H1 (cell line): Measurements from ENCODE around the gene ZNF521. TPM values are rescaled to one million over a fixed set of nuclear protein-coding genes. Genes with fewer than 3 reads are reported as not detected.

Experiments used
- CTCF ChIA-PET: fragments of 300-600 bp; sonication (Branson Sonifier 250); formaldehyde crosslinking; loops from one replicate; lab custom pipeline; 2021; ENCODE audit not compliant: partially characterized antibody; lab: Charles Lee
- POLR2A ChIA-PET: fragments of 300-600 bp; sonication (Branson Sonifier 250); formaldehyde crosslinking; loops from one replicate; lab custom pipeline; 2021; ENCODE audit warnings: inconsistent platforms; ENCODE audit not compliant: partially characterized antibody; lab: Charles Lee
- DNase-seq, 2 experiments: peaks; one replicate each; pipeline versions ENCODE4 v3.0.0 to v3.0.0-alpha.2; 2010 to 2022; ENCODE audit warnings: low spot score in 2 of 2, low read depth in 1 of 2, mixed read lengths in 1 of 2
- FAIRE-seq: peaks from 2 replicates; lab custom pipeline; 2011; peaks lifted over from hg19 to GRCh38; lab: Jason Lieb, UNC
- H2AFZ ChIP-seq: 2 replicates; pipeline ENCODE4 v1.8.1; 2012; ENCODE audit warnings: low read length, inconsistent platforms
- H2AK5ac ChIP-seq: 2 replicates; pipeline ENCODE4 v1.6.1; 2013; ENCODE audit warnings: low read depth, low read length
- H2BK120ac ChIP-seq: replicated peaks from 2 replicates; pipeline ENCODE3; 2013; ENCODE audit warnings: low read depth, low read length, inconsistent platforms
- H2BK12ac ChIP-seq: 2 replicates; pipeline ENCODE4 v1.6.1; 2013; ENCODE audit warnings: low read depth, low read length
- H2BK15ac ChIP-seq: 2 replicates; pipeline ENCODE4 v1.6.1; 2013; ENCODE audit warnings: low read length
- H2BK20ac ChIP-seq: 2 replicates; pipeline ENCODE4 v1.6.1; 2013; ENCODE audit warnings: low read length
- H2BK5ac ChIP-seq: 2 replicates; pipeline ENCODE4 v1.6.1; 2013; ENCODE audit warnings: low read depth, low read length
- H3K14ac ChIP-seq: 2 replicates; pipeline ENCODE4 v1.6.1; 2013; ENCODE audit warnings: inconsistent platforms; ENCODE audit not compliant: insufficient read length
- H3K18ac ChIP-seq: 2 replicates; pipeline ENCODE4 v1.6.1; 2013; ENCODE audit warnings: low read length; ENCODE audit errors: extremely low read depth
- H3K23ac ChIP-seq: 2 replicates; pipeline ENCODE4 v1.6.1; 2013; ENCODE audit warnings: inconsistent platforms; ENCODE audit not compliant: insufficient read length
- H3K23me2 ChIP-seq: 2 replicates; pipeline ENCODE4 v1.6.1; 2013; ENCODE audit warnings: low read depth, low read length
- H3K27ac ChIP-seq: 2 replicates; pipeline ENCODE4 v1.6.1; 2011; ENCODE audit warnings: low read depth, low read length, inconsistent platforms
- H3K27me3 ChIP-seq, 4 experiments: replicated peaks in 1 of 4; 1 replicate in 1 of 4; 2 replicates in 3 of 4; pipeline versions ENCODE4 v1.6.1 to v1.8.1; 2011 to 2013; ENCODE audit warnings: low read length in 3 of 4, mild to moderate bottlenecking in 3 of 4, inconsistent platforms in 2 of 4, mixed read lengths in 2 of 4, moderate library complexity in 1 of 4; ENCODE audit not compliant: control insufficient read depth in 3 of 4, insufficient read depth in 3 of 4; ENCODE audit errors: extremely low read depth in 1 of 4
- H3K36me3 ChIP-seq, 4 experiments: 2 replicates each; pipeline versions ENCODE4 v1.6.1 to v1.8.1; 2011 to 2013; ENCODE audit warnings: mild to moderate bottlenecking in 4 of 4, low read length in 3 of 4, moderate library complexity in 2 of 4, control low read depth in 1 of 4, inconsistent platforms in 1 of 4; ENCODE audit not compliant: insufficient read depth in 4 of 4, control insufficient read depth in 2 of 4
- H3K4ac ChIP-seq: replicated peaks from 2 replicates; pipeline ENCODE3; 2013; ENCODE audit warnings: low read length, low read depth, mixed read lengths, inconsistent platforms; ENCODE audit not compliant: insufficient read length
- H3K4me1 ChIP-seq, 4 experiments: replicated peaks in 1 of 4; 1 replicate in 1 of 4; 2 replicates in 3 of 4; pipeline versions ENCODE4 v1.6.1 to v1.8.1; 2011 to 2013; ENCODE audit warnings: low read length in 3 of 4, inconsistent platforms in 2 of 4, mixed read lengths in 1 of 4; ENCODE audit not compliant: insufficient read depth in 4 of 4, control insufficient read depth in 3 of 4
- H3K4me2 ChIP-seq, 2 experiments: 2 replicates each; pipeline versions ENCODE4 v1.6.1 to v1.8.1; 2011 to 2013; ENCODE audit warnings: low read depth in 2 of 2, low read length in 2 of 2, control low read depth in 1 of 2, inconsistent platforms in 1 of 2, mild to moderate bottlenecking in 1 of 2; ENCODE audit not compliant: insufficient read depth in 1 of 2
- H3K4me3 ChIP-seq, 4 experiments: fragments of 200-600, 300-600 bp in 1 of 4; sonication (generic), shearing (Covaris generic), sonication (Bioruptor Twin) in 1 of 4; 2 replicates each; pipeline versions ENCODE4 v1.5.1 to v1.8.1; 2011 to 2016; ENCODE audit warnings: low read length in 4 of 4, low read depth in 3 of 4, control low read depth in 2 of 4, inconsistent platforms in 2 of 4, mild to moderate bottlenecking in 2 of 4, mixed read lengths in 1 of 4, moderate library complexity in 1 of 4; ENCODE audit not compliant: insufficient read depth in 2 of 4; ENCODE audit errors: extremely low read depth in 1 of 4
- H3K56ac ChIP-seq: replicated peaks from 2 replicates; pipeline ENCODE3; 2013; ENCODE audit warnings: low read depth, mild to moderate bottlenecking, mixed read lengths, low read length, inconsistent platforms; ENCODE audit not compliant: insufficient read length
- H3K79me1 ChIP-seq: 2 replicates; pipeline ENCODE4 v1.6.1; 2013; ENCODE audit warnings: low read depth, low read length, control low read depth
- H3K79me2 ChIP-seq, 2 experiments: 2 replicates each; pipeline versions ENCODE4 v1.6.1 to v1.8.1; 2012 to 2013; ENCODE audit warnings: low read length in 2 of 2, mild to moderate bottlenecking in 2 of 2, inconsistent platforms in 1 of 2; ENCODE audit not compliant: insufficient read depth in 2 of 2, control insufficient read depth in 1 of 2
- H3K9ac ChIP-seq, 4 experiments: replicated peaks in 1 of 4; 1 replicate in 1 of 4; 2 replicates in 3 of 4; pipeline versions ENCODE4 v1.6.1 to v1.8.1; 2011 to 2013; ENCODE audit warnings: low read depth in 3 of 4, low read length in 3 of 4, control low read depth in 2 of 4, mild to moderate bottlenecking in 2 of 4, moderate library complexity in 2 of 4, inconsistent platforms in 1 of 4; ENCODE audit errors: extremely low read depth in 1 of 4
- H3K9me3 ChIP-seq, 2 experiments: 2 replicates each; pipeline versions ENCODE4 v1.6.1 to v1.8.1; 2012 to 2013; ENCODE audit warnings: mild to moderate bottlenecking in 2 of 2, moderate library complexity in 2 of 2, control low read depth in 1 of 2, inconsistent platforms in 1 of 2, low read depth in 1 of 2, low read length in 1 of 2, mixed read lengths in 1 of 2; ENCODE audit not compliant: insufficient read depth in 2 of 2
- H4K20me1 ChIP-seq, 2 experiments: replicated peaks in 1 of 2; 2 replicates each; pipeline versions ENCODE3 to v1.8.1; 2011 to 2013; ENCODE audit warnings: inconsistent platforms in 2 of 2, low read length in 2 of 2, mild to moderate bottlenecking in 1 of 2; ENCODE audit not compliant: insufficient read depth in 2 of 2, control insufficient read depth in 1 of 2
- H4K5ac ChIP-seq: 2 replicates; pipeline ENCODE4 v1.6.1; 2013; ENCODE audit warnings: low read length, low read depth, mixed read lengths, inconsistent platforms; ENCODE audit not compliant: insufficient read length
- H4K8ac ChIP-seq: 2 replicates; pipeline ENCODE4 v1.8.0; 2013; ENCODE audit warnings: mild to moderate bottlenecking, moderate library complexity, low read length, inconsistent platforms; ENCODE audit not compliant: insufficient read depth; ENCODE audit errors: extremely low read depth
- H4K91ac ChIP-seq: replicated peaks from 2 replicates; pipeline ENCODE3; 2013; ENCODE audit warnings: low read length, mixed read lengths, inconsistent platforms; ENCODE audit not compliant: insufficient read length
- GABPA ChIP-seq: IDR thresholded peaks from 2 replicates; pipeline ENCODE4 v1.6.1; 2011; ENCODE audit warnings: mild to moderate bottlenecking, low read length, moderate library complexity, borderline replicate concordance; ENCODE audit not compliant: insufficient read depth
- MAX ChIP-seq: IDR thresholded peaks from 2 replicates; pipeline ENCODE4 v1.6.1; 2012; ENCODE audit warnings: inconsistent platforms
- TBP ChIP-seq: IDR thresholded peaks from 2 replicates; pipeline ENCODE4 v1.6.1; 2011; ENCODE audit warnings: low read depth, low read length, improper control_type of control experiment
- WGBS, 2 experiments: shearing (Covaris generic) in 1 of 2; methylation state at CpG; one replicate each; pipeline versions ENCODE4 v1.1.6 to v1.1.7; 2013 to 2015; ENCODE audit warnings: low lambda C conversion rate in 2 of 2, mixed read lengths in 2 of 2, inconsistent platforms in 1 of 2, low coverage in 1 of 2, missing lambda C conversion rate in 1 of 2; ENCODE audit not compliant: insufficient replicate concordance in 2 of 2, insufficient coverage in 1 of 2, insufficient read length in 1 of 2; ENCODE audit errors: extremely low coverage in 1 of 2, missing lambda C conversion rate in 1 of 2; 5-methylcytosine and 5-hydroxymethylcytosine counted together
- polyA plus RNA-seq, 7 experiments: library from polyadenylated mRNA; depleted of rRNA in 3 of 7; stranded (reverse) in 5 of 7; unstranded in 2 of 7; fragments of >200 nt in 5 of 7; fragments of 200-250 nt in 2 of 7; gene quantifications; 1 replicate in 5 of 7; 2 replicates in 1 of 7; 4 replicates in 1 of 7; pipeline versions ENCODE4 v1.2.1 to v1.2.3, GENCODE V29; 2011 to 2013; ENCODE audit warnings: missing spikeins in 2 of 7, mixed read lengths in 2 of 7
- total RNA-seq: library from RNA; stranded (reverse); fragmentation: NEBNext Ultra II Directional; extraction: Animal tissue kit (Norgen Biotek cat#: 25700); gene quantifications from 2 replicates; pipeline ENCODE4 v1.2.1, GENCODE V29; 2021
- TF ChIP-seq, protein P1 (sequence below): IDR thresholded peaks from 2 replicates; pipeline ENCODE4 v1.6.1; 2012; ENCODE audit warnings: inconsistent platforms

Gene ZNF521
- total and polyA plus RNA-seq, 2 of the 8 experiments (the other 6 are each of a cell fraction or from before 2014, with no cell fraction given): 9.5 to 15.8 TPM

DNA sequence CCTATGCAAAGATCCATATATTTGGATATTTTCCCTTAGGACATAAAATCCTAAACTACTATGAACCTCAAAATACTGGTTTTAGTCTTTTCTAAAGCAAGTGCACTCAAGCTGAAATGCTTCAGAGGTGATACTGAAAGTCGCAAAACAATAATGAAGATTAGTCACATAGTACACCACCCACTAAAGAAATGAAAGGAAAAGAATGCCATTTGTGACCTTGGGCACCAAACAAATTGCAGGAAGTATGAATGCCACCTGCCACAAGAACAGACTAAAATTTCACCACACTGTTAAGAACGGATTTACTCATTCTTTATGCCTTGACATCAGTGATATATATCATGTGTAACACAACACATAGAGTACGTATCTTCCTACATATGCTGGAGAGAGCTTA lies 161.5 kb downstream of the ZNF521 start:
- no peak overlapping the region for H2BK120ac ChIP-seq
- no peak overlapping the region for H2BK12ac ChIP-seq
- POLR2A ChIA-PET: no interaction called here
- peaks cover 0 to 7% (median 3%) of the 10 kb centered on the region in 4 experiments; a peak in 3 of 7 replicates for H3K4me1 ChIP-seq
- H3K56ac ChIP-seq: no peak overlapping the region
- no peak overlapping the region for H3K23ac ChIP-seq
- no peaks in the 10 kb centered on the region for H3K79me2 ChIP-seq
- H3K9me3 ChIP-seq: no peaks in the 10 kb centered on the region
- no peak overlapping the region for H3K4me3 ChIP-seq
- H3K23me2 ChIP-seq: no peaks in the 10 kb centered on the region
- no peaks in the 10 kb centered on the region for H4K20me1 ChIP-seq
- no peak overlapping the region; a peak in 1 of 7 replicates for H3K9ac ChIP-seq
- H3K4me2 ChIP-seq: no peak overlapping the region
- no peak overlapping the region for H4K8ac ChIP-seq
- H2BK20ac ChIP-seq: no peak overlapping the region
- H2BK15ac ChIP-seq: no peak overlapping the region
- no peak overlapping the region for H3K14ac ChIP-seq
- FAIRE-seq (no peak), DNase-seq (no peak)
- 93% methylated on average over 3 of the region's 3 CpGs; no CpG with 5 or more reads in 1 of the 2 experiments for WGBS, 2 experiments
- H4K5ac ChIP-seq: no peak overlapping the region
- H2BK5ac ChIP-seq: no peak overlapping the region
- no peaks in the 10 kb centered on the region for H3K79me1 ChIP-seq
- no peak overlapping the region for H2AFZ ChIP-seq
- TF ChIP-seq TBP: no peak
- no peak for TF ChIP-seq GABPA
- TF ChIP-seq MAX: no peak
- TF ChIP-seq, protein P1, sequence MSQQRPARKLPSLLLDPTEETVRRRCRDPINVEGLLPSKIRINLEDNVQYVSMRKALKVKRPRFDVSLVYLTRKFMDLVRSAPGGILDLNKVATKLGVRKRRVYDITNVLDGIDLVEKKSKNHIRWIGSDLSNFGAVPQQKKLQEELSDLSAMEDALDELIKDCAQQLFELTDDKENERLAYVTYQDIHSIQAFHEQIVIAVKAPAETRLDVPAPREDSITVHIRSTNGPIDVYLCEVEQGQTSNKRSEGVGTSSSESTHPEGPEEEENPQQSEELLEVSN: no peak
- no peak overlapping the region for H4K91ac ChIP-seq
- H3K36me3 ChIP-seq: no peaks in the 10 kb centered on the region
- no peak overlapping the region for H3K18ac ChIP-seq
- H3K4ac ChIP-seq: no peak overlapping the region
- H2AK5ac ChIP-seq: no peak overlapping the region
- H3K27me3 ChIP-seq: no peaks in the 10 kb centered on the region
- CTCF ChIA-PET: interaction anchor here (2.2 kb wide), 1 partner anchor 8 kb away, joined by 5 read pairs; no protein-coding TSS in a partner anchor
- H3K27ac ChIP-seq: no peak overlapping the region
